ENCODE data around the gene RECQL5.
"Not testable (repeated sequence)": the region's sequence is repeated elsewhere in the genome, so short reads cannot be mapped to it uniquely, and the experiment has no call there.

Gene RECQL5

GRCh38 chr17:75593430-75593829, 73.5 kb downstream of the RECQL5 start:
- H3K27ac ChIP-seq (ENCODE audit: extremely low read depth, low read depth, low read length); H3K9me3 ChIP-seq (ENCODE audit: control insufficient read depth, insufficient read depth, low read depth, low read length); H3K4me1 ChIP-seq (ENCODE audit: control insufficient read depth, insufficient read depth, low read length); H3K4me3 ChIP-seq (ENCODE audit: low read depth, low read length); H3K36me3 ChIP-seq (ENCODE audit: control insufficient read depth in 2 of 2, insufficient read depth in 1 of 2, low read length in 2 of 2): not testable (repeated sequence)
- TF ChIP-seq KLF1 (tag by site-specific recombination; IDR thresholded peaks at IDR 0.05), result peak; percentile 60
- ChIA-PET CTCF (interaction anchor here (0.6 to 5.1 kb wide), 7 partner anchors 8 to 157 kb away, joined by 3 to 58 read pairs (median 5); partner anchors contain the start of gene SMIM5), POLR2A (interaction anchor here (0.6 kb wide), 1 partner anchor 38 kb away, joined by 6 read pairs; no protein-coding TSS in a partner anchor)

DNA sequence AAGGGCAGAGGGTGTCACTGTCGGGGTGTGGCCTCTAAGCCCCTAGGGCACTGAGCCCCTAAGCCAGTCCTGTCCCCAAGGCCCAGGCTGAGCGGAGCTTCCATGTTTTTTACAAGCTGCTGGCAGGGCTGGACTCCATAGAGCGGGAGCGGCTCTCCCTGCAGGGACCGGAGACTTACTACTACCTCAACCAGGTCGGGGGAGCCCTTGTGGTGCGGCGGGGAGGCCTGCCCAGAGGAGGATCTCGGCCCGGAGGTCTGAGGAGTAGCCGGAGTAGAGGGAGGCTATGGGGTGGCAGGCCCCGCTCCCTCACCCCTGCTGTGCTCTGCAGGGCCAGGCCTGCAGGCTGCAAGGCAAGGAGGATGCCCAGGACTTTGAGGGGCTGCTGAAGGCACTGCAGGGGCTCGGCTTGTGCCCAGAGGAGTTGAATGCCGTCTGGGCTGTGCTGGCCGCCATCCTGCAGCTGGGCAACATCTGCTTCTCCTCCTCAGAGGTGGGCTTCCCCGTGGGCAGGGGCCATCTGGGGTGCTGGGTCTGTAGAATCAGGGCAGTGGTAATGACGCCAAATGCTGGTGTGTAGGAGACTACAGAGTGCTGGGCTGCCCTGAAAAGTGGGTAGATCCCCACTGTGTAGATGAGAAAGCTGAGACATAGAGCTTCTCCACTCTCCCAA, 74.5 kb downstream of the RECQL5 start:
- Histone ChIP-seq H3K9me3 (ENCODE audit: control insufficient read depth, insufficient read depth, low read depth, low read length) (no peaks in the 10 kb centered on the region), H3K4me3 (ENCODE audit: low read depth, low read length) (no peak overlapping the region), H3K27ac (ENCODE audit: extremely low read depth, low read depth, low read length) (no peak overlapping the region), H3K36me3 (ENCODE audit: control insufficient read depth in 2 of 2, insufficient read depth in 1 of 2, low read length in 2 of 2) (no peaks in the 10 kb centered on the region), H3K4me1 (ENCODE audit: control insufficient read depth, insufficient read depth, low read length) (peaks cover 2% of the 10 kb centered on the region; the same call in 1 of the 2 replicates)
- TF ChIP-seq ZNF558 (tag by site-specific recombination; IDR thresholded peaks at IDR 0.05), result no peak
- peak; percentile 17; the same call in 1 of the 2 replicates for TF ChIP-seq ZIC2 (tag by site-specific recombination; IDR thresholded peaks at IDR 0.05)
- TF ChIP-seq BCL11B (tag by site-specific recombination; IDR thresholded peaks at IDR 0.05; ENCODE audit: low read depth), result no peak
- ChIA-PET POLR2A (no interaction called here), CTCF (interaction anchor here (1.0 to 5.1 kb wide), 4 partner anchors 9 to 158 kb away, joined by 3 to 58 read pairs (median 10); partner anchors contain the start of gene SMIM5)

DNA sequence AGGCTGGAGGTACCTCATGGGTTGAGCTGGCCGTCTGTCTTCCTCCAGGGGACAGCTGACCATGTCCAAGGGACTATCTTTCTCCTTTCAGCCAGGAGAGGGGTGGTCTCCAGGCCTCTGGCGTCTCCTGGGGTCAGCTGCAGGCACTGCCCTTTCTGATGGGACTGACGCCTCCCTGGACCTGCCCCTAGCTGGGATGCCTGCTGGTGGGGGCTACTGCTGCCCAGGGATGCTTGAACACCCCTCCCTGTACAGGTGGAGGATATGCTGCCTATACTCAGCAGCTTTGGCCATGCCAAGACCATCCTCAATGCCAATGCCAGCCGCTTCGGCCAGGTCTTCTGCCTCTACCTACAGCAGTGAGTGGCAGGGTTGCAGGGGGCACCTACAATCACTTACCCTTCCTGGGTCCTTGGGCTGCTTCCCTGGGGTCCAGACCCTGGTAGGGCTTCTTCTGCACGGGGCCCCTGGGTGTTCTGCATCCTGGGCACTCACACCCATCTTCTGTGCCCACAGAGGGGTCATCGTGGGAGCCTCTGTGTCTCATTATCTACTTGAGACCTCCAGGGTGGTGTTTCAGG, 75.1 kb downstream of the RECQL5 start:
- H3K36me3 ChIP-seq (ENCODE audit: control insufficient read depth in 2 of 2, insufficient read depth in 1 of 2, low read length in 2 of 2), result no peaks in the 10 kb centered on the region
- H3K4me1 ChIP-seq (ENCODE audit: control insufficient read depth, insufficient read depth, low read length), result peaks cover 2% of the 10 kb centered on the region; the same call in 1 of the 2 replicates
- no peak overlapping the region for H3K4me3 ChIP-seq (ENCODE audit: low read depth, low read length)
- ChIA-PET CTCF (interaction anchor here (0.6 to 5.1 kb wide), 5 partner anchors 10 to 297 kb away, joined by 4 to 58 read pairs (median 11); partner anchors contain the start of gene SMIM5), POLR2A (interaction anchor here (2.5 kb wide), 1 partner anchor 8 kb away, joined by 9 read pairs; no protein-coding TSS in a partner anchor)
- H3K27ac ChIP-seq (ENCODE audit: extremely low read depth, low read depth, low read length), result no peak overlapping the region
- H3K9me3 ChIP-seq (ENCODE audit: control insufficient read depth, insufficient read depth, low read depth, low read length), result no peaks in the 10 kb centered on the region
- no peak for TF ChIP-seq ZNF391 (tag by site-specific recombination; IDR thresholded peaks at IDR 0.05; ENCODE audit: borderline replicate concordance, low read depth)
- TF ChIP-seq, protein P1, sequence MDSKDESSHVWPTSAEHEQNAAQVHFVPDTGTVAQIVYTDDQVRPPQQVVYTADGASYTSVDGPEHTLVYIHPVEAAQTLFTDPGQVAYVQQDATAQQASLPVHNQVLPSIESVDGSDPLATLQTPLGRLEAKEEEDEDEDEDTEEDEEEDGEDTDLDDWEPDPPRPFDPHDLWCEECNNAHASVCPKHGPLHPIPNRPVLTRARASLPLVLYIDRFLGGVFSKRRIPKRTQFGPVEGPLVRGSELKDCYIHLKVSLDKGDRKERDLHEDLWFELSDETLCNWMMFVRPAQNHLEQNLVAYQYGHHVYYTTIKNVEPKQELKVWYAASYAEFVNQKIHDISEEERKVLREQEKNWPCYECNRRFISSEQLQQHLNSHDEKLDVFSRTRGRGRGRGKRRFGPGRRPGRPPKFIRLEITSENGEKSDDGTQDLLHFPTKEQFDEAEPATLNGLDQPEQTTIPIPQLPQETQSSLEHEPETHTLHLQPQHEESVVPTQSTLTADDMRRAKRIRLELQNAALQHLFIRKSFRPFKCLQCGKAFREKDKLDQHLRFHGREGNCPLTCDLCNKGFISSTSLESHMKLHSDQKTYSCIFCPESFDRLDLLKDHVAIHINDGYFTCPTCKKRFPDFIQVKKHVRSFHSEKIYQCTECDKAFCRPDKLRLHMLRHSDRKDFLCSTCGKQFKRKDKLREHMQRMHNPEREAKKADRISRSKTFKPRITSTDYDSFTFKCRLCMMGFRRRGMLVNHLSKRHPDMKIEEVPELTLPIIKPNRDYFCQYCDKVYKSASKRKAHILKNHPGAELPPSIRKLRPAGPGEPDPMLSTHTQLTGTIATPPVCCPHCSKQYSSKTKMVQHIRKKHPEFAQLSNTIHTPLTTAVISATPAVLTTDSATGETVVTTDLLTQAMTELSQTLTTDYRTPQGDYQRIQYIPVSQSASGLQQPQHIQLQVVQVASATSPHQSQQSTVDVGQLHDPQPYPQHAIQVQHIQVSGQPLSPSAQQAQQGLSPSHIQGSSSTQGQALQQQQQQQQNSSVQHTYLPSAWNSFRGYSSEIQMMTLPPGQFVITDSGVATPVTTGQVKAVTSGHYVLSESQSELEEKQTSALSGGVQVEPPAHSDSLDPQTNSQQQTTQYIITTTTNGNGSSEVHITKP (tag by site-specific recombination; IDR thresholded peaks at IDR 0.05), result no peak
- TF ChIP-seq ZNF184 (tag by site-specific recombination; IDR thresholded peaks at IDR 0.05), result no peak
- TF ChIP-seq ZNF621 (tag by site-specific recombination; IDR thresholded peaks at IDR 0.05), result no peak
- no peak for TF ChIP-seq IKZF3 (tag by site-specific recombination; IDR thresholded peaks at IDR 0.05)
- TF ChIP-seq, protein P2, sequence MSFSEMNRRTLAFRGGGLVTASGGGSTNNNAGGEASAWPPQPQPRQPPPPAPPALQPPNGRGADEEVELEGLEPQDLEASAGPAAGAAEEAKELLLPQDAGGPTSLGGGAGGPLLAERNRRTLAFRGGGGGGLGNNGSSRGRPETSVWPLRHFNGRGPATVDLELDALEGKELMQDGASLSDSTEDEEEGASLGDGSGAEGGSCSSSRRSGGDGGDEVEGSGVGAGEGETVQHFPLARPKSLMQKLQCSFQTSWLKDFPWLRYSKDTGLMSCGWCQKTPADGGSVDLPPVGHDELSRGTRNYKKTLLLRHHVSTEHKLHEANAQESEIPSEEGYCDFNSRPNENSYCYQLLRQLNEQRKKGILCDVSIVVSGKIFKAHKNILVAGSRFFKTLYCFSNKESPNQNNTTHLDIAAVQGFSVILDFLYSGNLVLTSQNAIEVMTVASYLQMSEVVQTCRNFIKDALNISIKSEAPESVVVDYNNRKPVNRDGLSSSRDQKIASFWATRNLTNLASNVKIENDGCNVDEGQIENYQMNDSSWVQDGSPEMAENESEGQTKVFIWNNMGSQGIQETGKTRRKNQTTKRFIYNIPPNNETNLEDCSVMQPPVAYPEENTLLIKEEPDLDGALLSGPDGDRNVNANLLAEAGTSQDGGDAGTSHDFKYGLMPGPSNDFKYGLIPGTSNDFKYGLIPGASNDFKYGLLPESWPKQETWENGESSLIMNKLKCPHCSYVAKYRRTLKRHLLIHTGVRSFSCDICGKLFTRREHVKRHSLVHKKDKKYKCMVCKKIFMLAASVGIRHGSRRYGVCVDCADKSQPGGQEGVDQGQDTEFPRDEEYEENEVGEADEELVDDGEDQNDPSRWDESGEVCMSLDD (tag by site-specific recombination; IDR thresholded peaks at IDR 0.05), result no peak
- TF ChIP-seq ZNF169 (tag by site-specific recombination; IDR thresholded peaks at IDR 0.05), result no peak
- TF ChIP-seq HOXC10 (CRISPR knock-in tag; IDR thresholded peaks at IDR 0.05), result no peak
- TF ChIP-seq, protein P3, sequence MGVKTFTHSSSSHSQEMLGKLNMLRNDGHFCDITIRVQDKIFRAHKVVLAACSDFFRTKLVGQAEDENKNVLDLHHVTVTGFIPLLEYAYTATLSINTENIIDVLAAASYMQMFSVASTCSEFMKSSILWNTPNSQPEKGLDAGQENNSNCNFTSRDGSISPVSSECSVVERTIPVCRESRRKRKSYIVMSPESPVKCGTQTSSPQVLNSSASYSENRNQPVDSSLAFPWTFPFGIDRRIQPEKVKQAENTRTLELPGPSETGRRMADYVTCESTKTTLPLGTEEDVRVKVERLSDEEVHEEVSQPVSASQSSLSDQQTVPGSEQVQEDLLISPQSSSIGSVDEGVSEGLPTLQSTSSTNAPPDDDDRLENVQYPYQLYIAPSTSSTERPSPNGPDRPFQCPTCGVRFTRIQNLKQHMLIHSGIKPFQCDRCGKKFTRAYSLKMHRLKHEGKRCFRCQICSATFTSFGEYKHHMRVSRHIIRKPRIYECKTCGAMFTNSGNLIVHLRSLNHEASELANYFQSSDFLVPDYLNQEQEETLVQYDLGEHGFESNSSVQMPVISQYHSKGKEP (tag by site-specific recombination; IDR thresholded peaks at IDR 0.05), result no peak
- no peak for TF ChIP-seq ZNF600 (tag by site-specific recombination; IDR thresholded peaks at IDR 0.05)
- no peak for TF ChIP-seq SALL2 (tag by site-specific recombination; IDR thresholded peaks at IDR 0.05; ENCODE audit: borderline replicate concordance)
- TF ChIP-seq ZNF202 (tag by site-specific recombination; IDR thresholded peaks at IDR 0.05; ENCODE audit: borderline replicate concordance), result no peak
- TF ChIP-seq ZNF133 (tag by site-specific recombination; IDR thresholded peaks at IDR 0.05), result no peak
- no peak for TF ChIP-seq ZFP41 (tag by site-specific recombination; IDR thresholded peaks at IDR 0.05; ENCODE audit: borderline replicate concordance)
- TF ChIP-seq ZNF248 (tag by site-specific recombination; IDR thresholded peaks at IDR 0.05), result no peak
- TF ChIP-seq, protein P4, sequence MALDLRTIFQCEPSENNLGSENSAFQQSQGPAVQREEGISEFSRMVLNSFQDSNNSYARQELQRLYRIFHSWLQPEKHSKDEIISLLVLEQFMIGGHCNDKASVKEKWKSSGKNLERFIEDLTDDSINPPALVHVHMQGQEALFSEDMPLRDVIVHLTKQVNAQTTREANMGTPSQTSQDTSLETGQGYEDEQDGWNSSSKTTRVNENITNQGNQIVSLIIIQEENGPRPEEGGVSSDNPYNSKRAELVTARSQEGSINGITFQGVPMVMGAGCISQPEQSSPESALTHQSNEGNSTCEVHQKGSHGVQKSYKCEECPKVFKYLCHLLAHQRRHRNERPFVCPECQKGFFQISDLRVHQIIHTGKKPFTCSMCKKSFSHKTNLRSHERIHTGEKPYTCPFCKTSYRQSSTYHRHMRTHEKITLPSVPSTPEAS (tag by site-specific recombination; IDR thresholded peaks at IDR 0.05), result no peak
